Prostate gland (tissue), 2 donors: ENCODE results near the gene TMC5.

Experiments
- POLR2A ChIP-seq: fragments of 450-650 bp; IDR thresholded peaks from one replicate; pipeline ENCODE4 v1.6.1; 2016; ENCODE audit warnings: antibody characterized with exemption, mild to moderate bottlenecking
- TF ChIP-seq, protein P1 (sequence below), 4 experiments: fragments of 200-600 bp in 2 of 4; fragments of 450-650 bp in 2 of 4; sonication (generic) in 2 of 4; IDR thresholded peaks; 1 replicate in 3 of 4; 2 replicates in 1 of 4; pipeline ENCODE4 v1.5.1; 2016 to 2019; ENCODE audit warnings: antibody characterized with exemption in 4 of 4, mild to moderate bottlenecking in 2 of 4, moderate library complexity in 2 of 4

DNA sequence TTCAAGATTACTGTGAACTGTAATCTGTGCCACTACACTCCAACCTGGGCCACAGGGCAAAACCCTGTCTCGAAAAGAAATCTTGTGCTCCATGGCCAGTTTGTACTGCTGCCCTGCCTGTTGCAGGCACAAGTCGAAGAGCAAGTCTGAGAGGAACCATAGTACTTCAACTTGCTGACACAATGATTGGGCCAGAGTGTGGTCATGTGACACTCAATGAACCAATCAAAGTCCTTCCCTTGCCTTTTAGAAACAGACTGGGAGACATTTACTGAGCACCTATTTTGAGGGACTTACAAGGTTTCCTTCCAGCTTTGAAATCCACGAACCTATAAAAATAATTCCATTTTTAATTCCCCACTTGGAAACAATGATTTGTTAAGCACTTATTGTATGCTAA lies 39.8 kb upstream of the TMC5 start:
- TF ChIP-seq, protein P1, sequence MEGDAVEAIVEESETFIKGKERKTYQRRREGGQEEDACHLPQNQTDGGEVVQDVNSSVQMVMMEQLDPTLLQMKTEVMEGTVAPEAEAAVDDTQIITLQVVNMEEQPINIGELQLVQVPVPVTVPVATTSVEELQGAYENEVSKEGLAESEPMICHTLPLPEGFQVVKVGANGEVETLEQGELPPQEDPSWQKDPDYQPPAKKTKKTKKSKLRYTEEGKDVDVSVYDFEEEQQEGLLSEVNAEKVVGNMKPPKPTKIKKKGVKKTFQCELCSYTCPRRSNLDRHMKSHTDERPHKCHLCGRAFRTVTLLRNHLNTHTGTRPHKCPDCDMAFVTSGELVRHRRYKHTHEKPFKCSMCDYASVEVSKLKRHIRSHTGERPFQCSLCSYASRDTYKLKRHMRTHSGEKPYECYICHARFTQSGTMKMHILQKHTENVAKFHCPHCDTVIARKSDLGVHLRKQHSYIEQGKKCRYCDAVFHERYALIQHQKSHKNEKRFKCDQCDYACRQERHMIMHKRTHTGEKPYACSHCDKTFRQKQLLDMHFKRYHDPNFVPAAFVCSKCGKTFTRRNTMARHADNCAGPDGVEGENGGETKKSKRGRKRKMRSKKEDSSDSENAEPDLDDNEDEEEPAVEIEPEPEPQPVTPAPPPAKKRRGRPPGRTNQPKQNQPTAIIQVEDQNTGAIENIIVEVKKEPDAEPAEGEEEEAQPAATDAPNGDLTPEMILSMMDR (IDR thresholded peaks at IDR 0.05) = no peak
- TF ChIP-seq POLR2A = no peak
